Left cardiac atrium (tissue), 4 donors: ENCODE results near the gene MUCL3. TPM values are rescaled to one million over a fixed set of nuclear protein-coding genes. Genes with fewer than 3 reads are reported as not detected.

Experiments
- ATAC-seq, 2 donors: fragments of 200-7000 bp; cut with Tn5 transposase; one replicate each; pipeline ENCODE4 v1.9.1; 2020; ENCODE audit warnings: mild to moderate bottlenecking in 2 of 2, moderate library complexity in 2 of 2
- DNase-seq: peaks from one replicate; pipeline ENCODE4 v3.0.0-alpha.2; 2020
- intact Hi-C, 2 donors: fragments of 100-400 bp; cut with DNase I; formaldehyde crosslinking; loops; one replicate each; pipeline versions ENCODE4 v1.14.1 to v1.15.1; 2022 to 2023
- total RNA-seq, 2 donors: library from RNA; stranded (reverse); fragmentation: NEBNext Ultra II Directional; extraction: Animal tissue kit (Norgen Biotek cat#: 25700); gene quantifications; one replicate each; pipeline ENCODE4 v1.2.1, GENCODE V29; 2021
- donor health status: DM: no; HTN: yes; CAD: no.
- donor health status: DM: no; HTN: yes; CAD: no; lungs with severe emphysema.
- donor health status: DM: yes; HTN: yes; CAD: no.
- donor health status: Dilated cardiomyopathy.

The MUCL3 gene
- total RNA-seq, 2 donors from 2014 or later = not detected

DNA sequence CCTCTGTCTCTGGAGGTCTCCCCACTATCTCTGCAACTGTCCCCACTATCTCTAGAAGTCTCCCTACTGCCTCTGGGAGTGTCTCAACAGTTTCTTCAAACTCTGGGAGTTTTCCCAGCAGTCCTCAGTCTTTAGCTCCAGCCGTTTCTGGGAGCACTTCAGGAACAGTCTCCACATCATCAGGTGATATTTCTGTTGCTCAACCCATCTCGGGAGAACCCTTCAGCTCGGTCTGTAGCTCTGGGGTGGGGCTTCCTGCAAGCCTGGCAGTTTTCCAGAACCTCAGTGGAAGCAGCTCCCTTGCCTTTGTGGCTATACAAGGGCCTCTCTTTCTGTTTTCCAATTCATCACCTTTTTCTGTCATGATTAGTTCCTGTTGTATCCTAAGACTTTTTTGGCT lies 5.8 kb upstream of the MUCL3 start:
- DNase-seq (no peak), ATAC-seq (peak in 1 of 2 donors; percentile 22)
- intact Hi-C loops = no loop called here

DNA sequence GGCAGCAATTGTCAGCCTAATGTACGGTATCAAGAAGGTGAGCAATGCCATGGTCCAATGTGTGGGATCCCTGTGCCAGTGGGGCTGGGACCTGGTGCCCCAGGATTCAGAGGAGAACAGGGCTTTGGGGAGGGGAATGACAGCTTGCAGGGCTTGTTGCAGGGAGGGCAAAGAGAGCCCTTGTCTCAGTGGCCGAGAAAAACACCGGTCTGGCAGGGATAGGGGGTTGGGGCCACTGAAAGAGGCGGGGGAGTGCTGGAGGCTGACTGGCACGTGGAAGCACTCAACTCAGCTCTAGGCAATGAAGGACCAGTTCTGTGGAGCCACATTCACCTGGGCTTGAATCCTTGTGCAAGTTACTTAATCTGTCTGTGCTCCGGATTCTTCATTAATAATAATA lies 3.5 kb upstream of the MUCL3 start:
- no peak for ATAC-seq
- DNase-seq = no peak
- intact Hi-C loops = no loop called here

DNA sequence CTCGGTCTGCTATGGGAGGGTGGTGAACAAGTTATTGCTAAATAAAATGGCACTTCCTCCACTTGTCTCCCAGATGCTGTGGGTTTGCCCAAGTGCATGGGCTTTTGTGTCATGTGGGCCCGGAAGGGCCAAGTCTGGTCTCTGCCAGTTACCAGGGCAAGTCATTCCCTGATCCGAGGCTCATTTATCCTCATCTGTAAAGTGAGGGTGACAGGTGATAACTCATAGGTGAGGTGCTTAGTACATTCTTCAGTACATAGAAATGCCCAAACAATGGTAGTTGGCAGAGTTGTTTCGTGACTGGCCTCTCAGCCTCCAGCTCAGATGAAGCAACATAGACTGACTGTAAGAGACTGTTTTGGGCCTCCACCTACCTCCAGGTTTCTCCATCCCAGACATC lies 2.0 kb upstream of the MUCL3 start:
- intact Hi-C loops = no loop called here
- no peak for DNase-seq

DNA sequence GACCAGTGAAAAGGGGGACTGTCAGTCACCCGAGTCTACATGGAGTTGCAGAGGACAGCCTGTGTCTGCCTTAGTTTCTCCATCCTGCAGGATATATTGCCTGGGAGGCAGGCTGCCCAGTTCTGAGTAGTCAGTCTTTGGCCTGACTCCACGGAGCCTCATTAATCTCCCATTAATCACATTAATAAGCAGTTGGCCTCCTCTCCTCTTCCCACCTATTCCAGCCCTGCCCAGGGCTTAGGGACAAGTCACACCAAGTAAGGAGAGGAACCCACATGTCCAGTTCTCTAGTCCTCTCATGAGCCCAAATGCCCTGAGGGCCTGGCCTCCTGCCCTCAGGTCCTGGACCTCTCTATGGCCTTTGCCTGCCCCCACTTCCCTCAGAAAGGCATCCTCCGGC lies 1.3 kb upstream of the MUCL3 start:
- peak in 1 of 2 donors; percentile 19 for ATAC-seq
- DNase-seq = no peak
- intact Hi-C loops = no loop called here

More for the DNA sequence above, 2.0 kb upstream of the MUCL3 start:
- ATAC-seq = no peak

DNA sequence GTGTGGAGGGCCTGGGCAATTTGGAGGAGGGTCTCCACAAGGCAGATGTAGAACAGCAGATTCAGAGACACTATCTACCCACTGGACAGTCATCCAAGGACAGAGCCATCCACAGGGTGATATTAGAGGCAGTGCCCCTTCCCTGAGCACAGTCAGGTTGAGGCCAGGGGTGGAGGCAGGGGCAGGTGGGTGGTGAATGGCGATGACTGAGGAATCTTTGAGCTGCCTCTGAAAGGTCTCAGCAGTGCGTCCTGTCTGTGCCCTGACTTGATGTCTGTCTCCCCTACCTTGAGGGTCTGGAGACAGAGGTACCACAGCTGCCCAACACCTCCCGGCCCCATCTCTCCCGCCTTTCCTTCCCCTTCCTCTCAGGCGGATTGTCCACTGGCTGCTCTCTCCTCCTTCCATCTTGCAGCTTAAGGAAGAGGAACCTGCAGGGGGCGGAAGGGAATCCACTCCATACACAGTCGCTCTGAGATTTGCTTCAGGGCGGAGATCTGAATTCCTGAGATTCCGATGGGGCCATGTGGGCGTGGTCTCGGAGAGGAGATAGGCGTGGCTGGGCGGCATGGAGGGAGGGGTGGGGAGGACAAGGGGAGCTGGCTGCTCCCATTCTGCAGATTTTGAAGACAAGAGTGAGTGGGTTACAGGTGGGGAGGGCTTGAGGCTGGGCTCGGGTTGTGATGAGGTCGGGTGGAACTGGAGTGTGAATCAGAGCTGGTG lies 1.7 kb downstream of the MUCL3 start:
- ATAC-seq = peak; percentile 83
- peak; percentile 85 for DNase-seq
- intact Hi-C loops = no loop called here

DNA sequence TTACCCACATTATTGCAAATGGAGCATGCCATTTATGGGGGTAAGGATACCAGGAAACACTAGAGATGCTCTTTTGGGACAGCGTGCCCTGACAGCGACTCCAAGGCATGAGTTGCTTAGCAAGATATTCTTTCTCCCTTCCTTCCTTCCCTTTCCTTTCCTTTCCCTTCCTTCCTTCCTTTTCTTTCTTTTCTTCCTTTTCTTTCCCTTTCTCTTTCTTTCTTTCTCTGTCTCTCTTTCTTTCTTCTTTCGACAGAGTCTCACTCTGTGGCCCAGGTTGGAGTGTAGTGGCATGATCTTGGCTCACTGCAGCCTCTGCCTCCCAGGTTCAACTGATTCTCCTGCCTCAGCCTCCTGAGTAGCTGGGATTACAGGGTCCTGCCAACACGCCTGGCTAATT lies 3.3 kb downstream of the MUCL3 start:
- intact Hi-C loops = no loop called here
- no peak for DNase-seq
- ATAC-seq = no peak

DNA sequence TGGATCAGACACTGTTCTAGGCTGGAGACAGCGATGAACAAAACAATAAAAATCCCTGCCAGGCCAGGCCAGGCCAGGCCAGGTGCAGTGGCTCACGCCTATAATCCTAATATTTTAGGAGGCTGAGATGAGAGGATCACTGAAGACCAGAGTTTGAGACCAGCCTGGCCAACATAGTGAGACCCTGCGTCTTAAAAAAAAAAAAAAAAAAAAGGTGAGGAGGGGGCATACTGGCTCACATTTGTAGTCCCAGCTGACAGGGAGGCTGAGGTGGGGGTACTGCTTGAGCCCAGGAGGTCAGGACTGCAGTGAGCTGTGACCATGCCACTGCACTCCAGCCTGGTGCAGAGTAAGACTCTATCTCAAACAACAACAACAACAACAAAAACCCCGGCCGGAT lies 4.5 kb downstream of the MUCL3 start:
- intact Hi-C loops = no loop called here
- DNase-seq = no peak
- no peak for ATAC-seq

DNA sequence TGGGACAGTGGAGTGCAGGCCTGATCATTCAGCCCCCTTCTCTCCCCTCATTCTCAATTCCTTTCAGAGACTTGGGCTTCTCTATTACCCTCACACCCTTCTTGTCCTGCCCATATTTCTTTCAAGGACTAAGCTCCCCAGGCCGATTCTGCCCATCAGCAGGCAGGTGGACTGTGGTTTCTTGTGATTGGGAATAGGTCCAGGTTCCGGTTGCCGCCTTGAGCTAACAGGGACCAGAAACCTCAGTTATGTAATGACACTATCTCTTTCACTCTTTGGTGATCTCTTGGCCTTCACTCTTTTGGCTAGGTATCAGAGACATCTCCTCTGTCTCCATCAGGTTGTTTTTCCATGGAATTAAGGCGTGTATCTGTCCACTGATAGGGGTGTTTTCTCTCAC lies 6.5 kb downstream of the MUCL3 start:
- ATAC-seq (peak in 1 of 2 donors; percentile 49), DNase-seq (no peak)
- intact Hi-C loops = no loop called here

DNA sequence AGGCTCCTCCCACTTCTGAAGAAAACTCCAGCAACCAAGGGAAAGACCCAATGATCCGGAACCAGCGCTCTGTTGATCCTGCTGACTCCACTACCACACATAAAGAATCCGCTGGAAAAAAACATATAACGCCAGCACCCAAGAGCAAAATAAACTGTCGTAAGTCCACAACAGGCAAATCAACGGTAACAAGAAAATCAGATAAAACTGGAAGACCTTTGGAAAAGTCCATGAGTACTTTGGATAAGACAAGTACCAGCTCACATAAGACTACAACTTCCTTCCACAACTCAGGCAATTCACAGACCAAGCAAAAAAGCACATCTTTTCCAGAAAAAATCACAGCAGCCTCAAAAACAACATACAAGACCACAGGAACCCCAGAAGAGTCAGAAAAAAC lies 8.0 kb downstream of the MUCL3 start:
- DNase-seq = no peak
- intact Hi-C loops = no loop called here
- ATAC-seq = no peak

DNA sequence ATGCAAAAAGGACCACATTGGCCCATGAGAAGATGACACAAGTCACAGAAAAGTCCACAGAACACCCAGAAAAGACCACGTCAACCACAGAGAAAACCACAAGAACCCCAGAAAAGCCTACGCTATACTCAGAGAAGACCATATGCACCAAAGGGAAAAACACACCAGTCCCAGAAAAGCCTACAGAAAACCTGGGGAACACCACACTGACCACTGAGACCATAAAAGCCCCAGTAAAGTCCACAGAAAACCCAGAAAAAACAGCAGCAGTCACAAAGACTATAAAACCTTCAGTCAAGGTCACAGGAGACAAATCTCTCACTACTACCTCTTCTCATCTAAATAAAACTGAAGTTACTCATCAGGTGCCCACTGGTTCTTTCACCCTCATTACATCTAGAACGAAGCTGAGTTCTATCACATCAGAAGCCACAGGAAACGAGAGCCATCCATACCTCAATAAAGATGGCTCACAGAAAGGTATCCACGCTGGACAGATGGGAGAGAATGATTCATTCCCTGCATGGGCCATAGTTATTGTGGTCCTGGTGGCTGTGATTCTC lies 11.2 kb downstream of the MUCL3 start:
- ATAC-seq (no peak), DNase-seq (no peak)
- intact Hi-C loops = no loop called here

DNA sequence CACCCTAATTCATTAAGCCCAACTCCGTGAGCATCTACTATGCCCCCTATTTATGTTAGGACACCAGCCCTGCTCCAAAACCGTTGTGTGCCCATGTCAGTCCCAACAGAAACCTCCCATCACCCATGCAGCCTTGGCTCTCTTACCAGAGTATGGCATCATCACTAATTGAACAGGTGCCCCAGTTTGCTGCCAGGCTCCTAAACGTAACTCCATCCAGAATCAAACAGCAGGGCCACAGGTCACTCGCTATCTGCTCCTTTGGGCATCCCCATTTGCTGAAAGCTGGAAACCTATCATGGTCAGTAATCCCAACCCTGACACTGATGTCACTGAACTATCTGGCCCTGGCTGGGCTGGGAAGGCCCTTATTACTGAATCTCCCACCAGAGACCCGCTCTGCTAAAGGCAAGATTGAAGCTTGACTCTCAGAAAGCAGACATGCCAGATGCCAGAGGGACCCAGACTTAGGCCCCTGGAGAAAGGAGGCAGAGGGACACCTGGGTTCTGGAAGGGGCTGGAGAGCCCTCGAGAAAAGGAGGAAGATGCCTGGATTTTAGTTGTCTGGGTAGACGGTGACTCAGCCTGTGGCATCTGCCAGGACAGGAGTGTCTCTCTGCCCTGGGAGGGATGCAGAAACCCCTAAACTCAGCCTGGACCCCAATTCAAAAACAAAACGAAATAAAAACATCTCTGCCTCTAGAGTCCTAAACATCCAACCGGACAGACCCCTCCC lies 14.0 kb downstream of the MUCL3 start:
- ATAC-seq (peak in 1 of 2 donors; percentile 41), DNase-seq (no peak)
- intact Hi-C loops = no loop called here

DNA sequence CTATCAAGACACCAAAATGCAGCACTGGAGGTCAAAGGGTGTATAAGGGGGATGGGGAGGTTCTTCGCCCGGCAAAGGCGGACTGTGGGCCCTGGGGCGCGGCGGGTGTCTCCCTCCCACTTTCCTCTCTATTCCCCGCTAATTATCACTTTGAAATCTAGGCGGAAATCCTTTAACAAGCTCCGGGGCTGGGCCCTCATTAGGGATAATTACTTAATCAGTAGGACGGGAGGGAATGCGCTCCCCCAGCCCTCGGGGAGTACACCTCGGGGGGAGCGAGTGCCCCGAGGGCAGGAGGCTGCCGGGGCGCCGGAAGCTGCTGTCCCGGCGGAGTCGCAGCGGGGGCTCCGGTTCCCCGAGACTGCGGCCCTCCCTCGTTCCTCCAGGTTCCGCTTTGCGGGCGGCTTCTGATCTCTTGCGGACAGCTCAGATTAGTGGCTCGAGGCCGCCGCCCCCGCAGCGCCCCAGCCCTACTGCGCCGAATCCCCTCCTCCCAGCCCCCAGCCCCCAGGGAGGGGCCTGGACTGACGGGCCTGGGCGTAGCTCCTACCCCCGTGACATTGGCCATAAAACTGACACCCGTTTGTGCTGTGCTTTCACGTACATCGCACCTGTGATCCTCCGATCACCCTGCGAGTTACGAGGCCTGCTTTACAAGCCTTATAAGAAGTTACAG lies 14.7 kb downstream of the MUCL3 start:
- ATAC-seq = peak; percentile 89 to 92

DNA sequence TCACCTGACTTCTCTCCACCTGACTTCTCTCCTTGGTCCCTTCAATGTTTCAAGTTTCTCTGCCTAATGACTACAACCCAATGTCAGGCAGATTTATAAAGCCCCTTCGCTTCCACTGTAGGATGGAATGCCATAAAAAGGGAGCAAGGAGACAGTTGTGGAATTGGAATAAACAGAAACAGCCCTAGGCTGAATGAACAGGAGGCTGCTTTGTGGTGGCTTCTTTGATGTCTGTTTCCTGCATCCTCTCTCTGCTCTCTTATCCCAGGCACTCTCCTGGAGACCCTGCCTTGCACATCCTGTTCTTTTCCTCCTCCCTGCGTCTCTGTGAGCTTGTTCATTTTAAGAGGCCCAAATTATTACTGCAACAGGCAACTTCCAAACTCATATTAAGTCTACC lies 16.9 kb downstream of the MUCL3 start:
- intact Hi-C loops = no loop called here
- ATAC-seq = no peak
- no peak for DNase-seq

More for the DNA sequence above, 14.7 kb downstream of the MUCL3 start:
- peak; percentile 86 for DNase-seq
- intact Hi-C loops = no loop called here

DNA sequence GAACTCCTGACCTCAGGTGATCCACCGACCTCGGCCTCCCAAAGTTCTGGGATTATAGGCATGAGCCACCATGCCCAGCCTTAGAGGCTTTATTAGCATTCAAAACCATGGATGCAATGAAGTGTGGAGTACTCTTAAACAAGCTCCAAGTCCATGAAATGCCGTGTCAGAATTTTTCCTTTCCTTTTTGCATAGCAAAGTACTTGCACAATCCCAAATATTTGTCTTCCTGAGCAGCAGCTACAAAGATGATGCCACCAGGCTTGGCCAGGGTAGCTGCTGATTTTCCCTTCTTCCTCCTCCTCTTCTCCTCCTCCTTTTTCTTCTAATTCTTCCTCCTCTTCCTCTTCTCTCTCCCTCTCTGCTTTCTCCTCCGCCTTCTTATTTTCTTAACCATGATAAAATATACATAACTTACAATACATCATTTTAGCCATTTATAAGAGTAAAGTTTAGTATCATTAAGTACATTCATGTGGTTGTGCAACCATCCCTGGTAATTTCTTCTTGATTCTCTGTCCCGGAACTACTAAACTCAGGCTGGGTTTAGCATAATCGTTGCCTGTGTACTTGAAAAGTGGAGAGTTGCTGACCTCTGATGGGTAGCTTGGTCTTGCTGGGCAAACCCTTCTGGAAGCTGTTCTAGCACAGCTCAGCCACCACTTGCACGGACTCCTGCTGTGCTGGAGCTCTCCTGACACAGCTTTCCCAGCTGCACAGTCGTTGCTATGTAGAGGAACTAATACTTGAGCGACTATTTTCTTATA lies 20.3 kb downstream of the MUCL3 start:
- intact Hi-C loops = no loop called here
- DNase-seq (no peak), ATAC-seq (peak in 1 of 2 donors; percentile 28)

DNA sequence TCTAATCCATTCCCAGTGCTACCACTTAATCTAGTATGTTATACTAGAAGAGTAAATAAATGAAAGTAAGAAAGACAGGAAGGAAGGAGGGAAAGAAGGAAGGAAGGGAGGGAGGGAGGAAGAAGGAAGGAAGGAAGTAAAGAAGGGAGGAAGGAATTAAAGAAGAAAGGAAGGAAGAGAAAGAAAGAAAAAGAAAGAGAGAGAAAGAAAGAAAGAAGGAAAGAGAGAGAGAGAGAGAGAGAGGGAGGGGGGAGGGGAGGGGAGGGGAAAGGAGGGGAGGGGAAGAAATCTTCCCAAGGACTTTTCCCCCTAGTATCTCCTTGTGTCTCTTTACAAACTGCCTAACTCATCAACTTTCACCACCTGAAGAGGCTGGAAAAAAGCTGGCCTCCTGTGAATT lies 21.9 kb downstream of the MUCL3 start:
- ATAC-seq = no peak
- DNase-seq = no peak

DNA sequence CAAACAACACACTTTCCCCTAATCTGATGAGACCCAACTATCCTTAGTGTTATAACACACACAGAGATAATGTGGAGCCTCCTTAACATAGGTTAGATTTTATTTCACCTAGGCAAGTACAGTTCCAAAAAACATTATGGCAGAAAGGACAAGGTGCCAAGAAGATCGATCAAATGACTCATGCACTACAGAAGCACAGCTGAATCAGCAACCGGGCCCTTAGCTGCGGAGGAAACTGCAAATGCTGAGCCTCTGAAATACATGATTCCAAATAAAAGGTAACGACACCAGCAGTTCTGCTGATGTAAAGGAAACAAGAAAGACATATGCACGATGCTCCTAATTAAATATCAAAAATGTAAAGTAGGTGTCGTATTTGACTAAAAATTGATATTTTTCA lies 22.9 kb downstream of the MUCL3 start:
- DNase-seq = no peak
- ATAC-seq = no peak
- intact Hi-C loops = no loop called here

More for the DNA sequence above, 21.9 kb downstream of the MUCL3 start:
- intact Hi-C loops = no loop called here

DNA sequence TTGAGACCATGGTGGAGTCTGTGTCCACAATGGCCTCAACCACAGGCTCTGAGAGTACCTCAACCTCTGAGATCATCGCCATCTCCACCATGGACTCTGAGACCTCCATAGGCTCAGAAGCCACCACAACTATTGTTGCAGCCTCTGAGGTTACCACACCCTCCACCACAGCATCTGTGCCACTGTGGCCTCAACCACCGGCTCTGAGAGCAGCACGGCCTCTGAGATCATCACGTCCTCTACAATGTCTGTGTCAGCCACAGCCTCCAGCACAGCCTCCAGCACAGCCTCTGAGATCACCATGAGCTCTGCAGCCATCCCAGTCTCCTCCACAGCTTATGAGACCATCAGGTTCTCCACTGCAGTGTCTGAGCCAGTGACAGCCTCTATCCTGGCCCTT lies 23.3 kb downstream of the MUCL3 start:
- intact Hi-C loops = no loop called here
- DNase-seq = no peak
- ATAC-seq = no peak

DNA sequence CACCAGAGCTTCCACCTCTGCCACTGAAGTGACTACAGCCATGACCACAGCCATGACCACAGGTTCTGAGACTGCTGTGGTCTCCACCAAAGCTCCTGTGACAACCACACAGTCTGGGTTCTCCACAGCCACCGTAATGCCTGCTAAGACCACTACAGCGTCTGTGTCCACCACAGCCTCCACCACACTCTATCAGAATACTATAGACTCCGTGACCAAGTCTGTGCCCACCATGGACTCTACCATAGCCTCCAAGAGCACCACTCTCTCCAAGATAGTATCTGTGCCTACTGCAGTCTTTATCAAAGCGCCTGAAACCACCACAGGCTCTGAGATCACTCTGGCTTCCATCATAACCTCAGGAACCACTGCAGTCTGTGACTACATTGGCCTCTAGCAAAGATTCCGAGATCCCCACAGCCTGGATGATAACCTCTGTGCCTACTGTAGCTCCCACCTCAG lies 24.4 kb downstream of the MUCL3 start:
- no peak for DNase-seq
- intact Hi-C loops = no loop called here
- ATAC-seq = no peak

DNA sequence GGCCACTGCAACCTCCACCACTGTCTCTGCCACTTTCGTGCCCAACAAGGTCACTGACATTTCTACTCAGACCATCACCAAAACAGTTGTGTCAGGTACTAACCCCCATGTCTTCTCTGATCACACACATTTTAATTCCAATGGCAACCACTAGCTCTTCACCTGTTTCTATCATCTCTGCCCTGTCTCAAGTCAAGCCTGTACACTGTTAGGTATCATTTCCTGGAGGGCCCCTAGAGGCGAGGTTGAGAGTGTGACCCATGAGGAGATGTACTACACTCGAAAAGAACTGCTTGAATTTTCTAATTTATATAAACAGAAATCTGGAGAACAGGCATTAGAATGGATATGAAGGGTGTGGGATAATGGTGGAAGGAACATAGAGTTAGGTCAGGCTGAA lies 25.4 kb downstream of the MUCL3 start:
- DNase-seq = no peak
- ATAC-seq = no peak
- intact Hi-C loops = no loop called here
